HepG2 (cell line): Measurements from ENCODE around the gene SPATA33. TPM values are rescaled to one million over a fixed set of nuclear protein-coding genes. Genes with fewer than 3 reads are reported as not detected.
A peak's percentile ranks its signal among the peaks of the same experiment; 100 is the strongest.

Experiments
- ARHGAP35 ChIP-seq: sonication (generic); formaldehyde crosslinking; IDR thresholded peaks from 2 replicates; pipeline ENCODE4 v1.9.0; 2022; ENCODE audit warnings: mild to moderate bottlenecking, inconsistent platforms, moderate library complexity, missing genetic modification reagents, borderline replicate concordance
- EEA1 ChIP-seq: sonication (generic); formaldehyde crosslinking; IDR thresholded peaks from 2 replicates; pipeline ENCODE4 v1.5.1; 2020; ENCODE audit warnings: mild to moderate bottlenecking, missing genetic modification reagents, borderline replicate concordance
- ELF3 ChIP-seq: IDR thresholded peaks from 2 replicates; pipeline ENCODE4 v1.6.1; 2016; ENCODE audit warnings: missing genetic modification reagents, missing compliant biosample characterization
- MAFK ChIP-seq, 2 experiments: IDR thresholded peaks in 1 of 2; conservative IDR thresholded peaks in 1 of 2; 2 replicates each; pipeline ENCODE4 v1.6.1; 2011; ENCODE audit warnings: improper control_type of control experiment in 2 of 2, low read length in 2 of 2
- NFIC ChIP-seq: IDR thresholded peaks from 2 replicates; pipeline ENCODE4 v1.6.1; 2012; ENCODE audit warnings: mild to moderate bottlenecking, low read length, inconsistent platforms
- SRSF4 ChIP-seq: fragments of 200-400 bp; formaldehyde crosslinking; IDR thresholded peaks from one replicate; pipeline ENCODE4 v1.6.1; 2018; ENCODE audit warnings: mild to moderate bottlenecking, low read depth, low read length, moderate library complexity; ENCODE audit not compliant: poor library complexity, severe bottlenecking
- YEATS2 ChIP-seq: sonication (generic); formaldehyde crosslinking; IDR thresholded peaks from 2 replicates; pipeline ENCODE4 v1.4.0; 2020; ENCODE audit warnings: missing genetic modification reagents, borderline replicate concordance
- ZBTB10 ChIP-seq: sonication (generic); formaldehyde crosslinking; IDR thresholded peaks from 2 replicates; pipeline ENCODE4 v1.4.0; 2020; ENCODE audit warnings: missing genetic modification reagents, borderline replicate concordance
- ZFP36L2 ChIP-seq: sonication (generic); formaldehyde crosslinking; IDR thresholded peaks from 2 replicates; pipeline ENCODE4 v1.4.0; 2020; ENCODE audit warnings: missing genetic modification reagents
- ZNF3 ChIP-seq: IDR thresholded peaks from 2 replicates; pipeline ENCODE4 v1.7.0; 2017; ENCODE audit warnings: inconsistent platforms
- ZNF546 ChIP-seq: sonication (generic); formaldehyde crosslinking; conservative IDR thresholded peaks from 2 replicates; pipeline ENCODE4 v1.8.1; 2023; ENCODE audit warnings: mild to moderate bottlenecking, missing genetic modification reagents
- ZNF629 ChIP-seq: sonication (generic); formaldehyde crosslinking; conservative IDR thresholded peaks from 2 replicates; pipeline ENCODE4 v1.5.0; 2020; ENCODE audit warnings: missing genetic modification reagents
- ZNF687 ChIP-seq: sonication (generic); formaldehyde crosslinking; IDR thresholded peaks from 2 replicates; pipeline ENCODE4 v1.5.1; 2020; ENCODE audit warnings: mild to moderate bottlenecking, missing genetic modification reagents, moderate library complexity
- ZNF777 ChIP-seq: sonication (generic); formaldehyde crosslinking; IDR thresholded peaks from 2 replicates; pipeline ENCODE4 v1.4.0; 2020; ENCODE audit warnings: missing genetic modification reagents
- ZNF816 ChIP-seq: sonication (generic); formaldehyde crosslinking; IDR thresholded peaks from 2 replicates; pipeline ENCODE4 v1.8.0; 2022; ENCODE audit warnings: missing genetic modification reagents, mild to moderate bottlenecking, borderline replicate concordance
- polyA plus RNA-seq, 8 experiments: library from polyadenylated mRNA; depleted of rRNA in 3 of 8; stranded (reverse) in 7 of 8; unstranded in 1 of 8; fragments of >200 nt; fragmentation: Illumina TruSeq in 4 of 8; extraction: Trizol in 4 of 8; gene quantifications; 2 replicates each; pipeline versions ENCODE4 v1.2.1 to v1.2.3, GENCODE V29; 2011 to 2016; ENCODE audit warnings: low read depth in 4 of 8, missing spikeins in 1 of 8, mixed read lengths in 1 of 8; ENCODE audit not compliant: insufficient read depth in 1 of 8
- total RNA-seq, 5 experiments: library from RNA; depleted of rRNA; stranded (reverse); fragments of >200 nt; fragmentation: Illumina TruSeq; extraction: Trizol; gene quantifications; 2 replicates each; pipeline ENCODE4 v1.2.3, GENCODE V29; 2016; ENCODE audit warnings: low read depth in 1 of 5

SPATA33 gene
- total and polyA plus RNA-seq, 2 of the 13 experiments (the other 11 are each of a cell fraction or from before 2014, with no cell fraction given): 5.7 to 11.0 TPM

GRCh38 chr16:89621698-89622409 lies 35.8 kb upstream of the SPATA33 start (continued):
- TF ChIP-seq SRSF4 (no peak), ZNF629 (no peak), EEA1 (CRISPR knock-in tag) (peak; percentile 18; the same call in 1 of the 2 replicates), ARHGAP35 (CRISPR knock-in tag) (no peak), MAFK (conservative IDR thresholded peaks at IDR 0.05 in 1 of 2, IDR thresholded peaks at IDR 0.05 in 1 of 2; ENCODE audit: low read length in 2 of 2) (no peak), ELF3 (no peak), ZNF816 (no peak), ZNF546 (CRISPR knock-in tag) (no peak), ZFP36L2 (CRISPR knock-in tag) (no peak), ZBTB10 (CRISPR knock-in tag) (no peak), YEATS2 (no peak), ZNF3 (no peak), ZNF777 (CRISPR knock-in tag) (no peak), NFIC (no peak), ZNF687 (CRISPR knock-in tag) (peak; percentile 37; the same call in 1 of the 2 replicates)
